ENCODE data around the gene USH2A.

Gene USH2A

GRCh38 chr1:215765833-215766232, 657.4 kb downstream of the USH2A start:
- no peak for DNase-seq

- DNase-seq = no peak
These were observed 661.8 kb downstream of the USH2A start for GRCh38 chr1:215761446-215761845.

GRCh38 chr1:215754112-215754511, 669.1 kb downstream of the USH2A start:
- DNase-seq = no peak

- no peak for DNase-seq
These were observed 673.8 kb downstream of the USH2A start for GRCh38 chr1:215749414-215749813.

DNA sequence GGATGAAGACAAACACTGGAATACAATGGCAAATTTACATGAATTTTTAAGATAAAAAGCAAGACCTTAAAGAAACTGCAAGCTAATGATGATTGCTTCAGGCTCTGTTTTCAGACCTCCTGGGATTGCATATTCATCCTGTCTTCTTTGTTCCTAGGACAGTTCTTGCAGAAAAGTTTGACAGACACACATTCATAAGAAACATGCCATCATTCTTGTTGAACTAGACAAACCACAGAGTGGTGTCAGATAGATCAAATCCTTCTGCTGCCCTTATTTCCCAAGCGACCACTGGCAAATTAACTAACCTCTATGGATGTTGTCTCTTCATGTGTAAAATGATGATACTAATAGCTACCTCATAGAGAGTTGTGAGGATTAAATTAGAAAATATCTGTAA, 674.8 kb downstream of the USH2A start:
- no peak for DNase-seq

GRCh38 chr1:215744419-215744818, 678.8 kb downstream of the USH2A start:
- no peak for DNase-seq

GRCh38 chr1:215739025-215739424, 684.2 kb downstream of the USH2A start:
- DNase-seq = no peak

GRCh38 chr1:215731699-215732098, 691.5 kb downstream of the USH2A start:
- DNase-seq = no peak

- DNase-seq = no peak
These were observed 692.6 kb downstream of the USH2A start for GRCh38 chr1:215730600-215730999.

- DNase-seq = no peak
These were observed 695.1 kb downstream of the USH2A start for GRCh38 chr1:215728169-215728568.

DNA sequence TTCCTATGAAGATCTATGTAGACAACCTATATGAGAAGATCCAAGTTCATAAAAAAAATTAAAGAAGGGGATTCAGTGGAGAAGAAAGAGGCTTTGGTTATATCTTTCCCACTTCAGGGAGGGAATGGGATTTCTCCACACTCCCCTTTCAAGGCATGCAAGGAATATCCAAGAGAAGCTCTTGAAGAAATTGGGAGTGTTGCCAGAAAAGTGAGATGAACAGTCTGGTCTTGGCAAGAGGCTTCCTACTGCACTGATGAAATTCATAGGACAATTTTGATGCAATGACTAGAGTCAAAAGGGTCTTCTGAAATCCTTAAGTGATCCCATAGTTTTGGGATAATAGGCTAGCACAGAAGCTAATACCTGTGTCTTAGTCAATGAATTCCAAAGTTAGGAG, 703.1 kb downstream of the USH2A start:
- no peak for DNase-seq

DNA sequence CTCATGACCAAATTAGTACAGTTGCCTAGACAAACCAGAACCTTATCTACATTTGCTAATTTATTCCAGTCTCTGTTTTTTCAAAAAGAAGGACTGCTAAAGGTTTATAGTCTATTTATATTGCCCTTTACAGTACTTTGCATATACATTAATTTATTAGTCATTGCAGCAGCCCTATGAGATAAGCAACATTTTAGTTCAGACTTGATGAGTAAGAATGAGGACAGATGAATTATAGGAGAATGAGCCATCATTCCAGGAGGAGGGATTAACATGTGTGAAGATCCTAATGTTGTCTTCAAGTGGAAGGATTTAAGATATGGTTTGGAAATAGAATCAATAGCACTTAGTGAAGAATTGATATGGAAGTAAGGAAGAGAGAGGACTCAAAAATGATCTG, 703.7 kb downstream of the USH2A start:
- DNase-seq = no peak

DNA sequence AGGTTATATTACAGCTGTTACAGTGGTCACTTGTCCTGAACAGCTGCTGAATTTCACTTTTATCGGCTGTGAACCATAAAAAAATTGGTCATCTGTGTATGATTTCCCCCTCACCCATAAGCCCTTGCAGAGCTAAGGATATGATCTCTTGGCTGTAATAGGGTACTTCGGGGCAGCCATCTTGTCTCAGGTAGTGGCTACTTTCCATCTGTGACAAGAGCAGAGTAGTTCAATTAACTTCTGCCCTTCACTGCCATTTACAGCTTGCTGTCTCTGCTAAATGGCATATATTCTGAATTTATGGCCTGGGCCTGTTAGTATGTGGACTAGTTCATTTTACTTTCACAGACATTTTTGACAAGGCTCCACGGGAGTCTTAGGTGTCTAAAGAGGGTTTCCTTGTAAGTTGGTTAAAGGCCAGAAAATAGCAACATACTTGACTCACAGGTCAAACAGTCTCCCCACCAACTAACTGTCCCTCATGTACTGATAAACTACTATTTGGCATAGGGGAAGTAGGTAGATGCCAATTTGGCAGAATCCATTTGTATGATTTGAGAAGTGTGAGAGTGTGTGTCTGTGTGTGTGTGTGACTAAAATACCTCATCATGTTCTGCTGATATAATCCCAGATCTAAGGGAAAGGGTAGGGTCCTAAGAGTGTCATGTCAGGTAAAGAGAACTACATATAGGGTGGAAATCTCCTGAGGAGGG, 704.5 kb downstream of the USH2A start:
- DNase-seq = no peak

GRCh38 chr1:215717677-215718426, 705.4 kb downstream of the USH2A start:
- DNase-seq = no peak

DNA sequence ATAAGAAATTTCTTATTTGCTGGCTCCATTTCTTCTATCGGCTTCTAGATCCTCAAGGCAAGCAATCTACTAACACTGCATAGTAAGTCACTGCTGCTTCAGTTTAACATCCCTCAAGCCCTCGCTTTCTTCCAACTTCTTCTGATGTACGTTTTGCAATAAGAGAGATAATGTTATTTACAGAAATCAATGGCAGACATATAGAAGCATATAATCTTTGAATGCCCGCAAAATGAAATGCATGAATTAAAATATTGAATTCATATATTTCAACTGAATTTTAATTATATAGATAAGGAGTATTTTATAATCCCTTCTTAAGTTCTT, 712.4 kb downstream of the USH2A start:
- no peak for DNase-seq

GRCh38 chr1:215710036-215710898, 713.0 kb downstream of the USH2A start:
- DNase-seq = peak; percentile 67

DNA sequence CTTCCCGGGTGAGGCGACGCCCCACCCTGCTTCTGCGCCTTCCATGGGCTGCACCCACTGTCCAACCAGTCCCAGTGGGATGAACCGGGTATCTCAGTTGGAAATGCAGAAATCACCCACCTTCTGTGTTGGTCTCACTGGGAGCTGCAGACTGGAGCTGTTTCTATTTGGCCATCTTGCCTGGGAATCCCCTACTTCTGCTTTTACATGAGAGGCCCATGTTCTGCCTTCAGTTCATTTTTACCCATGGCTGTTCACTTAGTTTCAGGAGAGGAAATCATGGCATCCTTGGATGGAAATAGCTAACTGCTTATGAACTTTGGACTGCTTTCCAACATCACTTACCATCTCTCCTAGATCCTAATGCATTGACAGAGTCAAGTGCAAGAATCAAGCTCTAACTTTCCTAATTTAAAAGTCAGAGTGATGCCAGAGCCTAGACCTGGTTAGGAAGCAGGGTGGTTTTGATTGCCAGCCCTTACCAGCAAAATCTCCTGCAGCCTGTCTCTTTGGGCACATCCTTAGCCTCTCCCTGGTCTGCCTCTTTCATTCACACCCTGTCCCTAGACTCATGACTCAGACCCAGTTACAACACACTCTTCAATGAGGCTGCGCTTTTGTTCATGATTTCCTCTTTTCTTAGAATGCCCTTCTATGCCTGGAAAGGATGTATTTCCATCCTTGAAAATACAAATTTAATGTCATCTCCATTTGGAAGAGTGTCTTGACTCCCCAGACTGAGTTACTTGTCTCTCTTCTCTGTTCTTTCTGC, 719.0 kb downstream of the USH2A start:
- no peak for DNase-seq

GRCh38 chr1:215682232-215682631, 741.0 kb downstream of the USH2A start:
- peak; percentile 8 for DNase-seq

DNA sequence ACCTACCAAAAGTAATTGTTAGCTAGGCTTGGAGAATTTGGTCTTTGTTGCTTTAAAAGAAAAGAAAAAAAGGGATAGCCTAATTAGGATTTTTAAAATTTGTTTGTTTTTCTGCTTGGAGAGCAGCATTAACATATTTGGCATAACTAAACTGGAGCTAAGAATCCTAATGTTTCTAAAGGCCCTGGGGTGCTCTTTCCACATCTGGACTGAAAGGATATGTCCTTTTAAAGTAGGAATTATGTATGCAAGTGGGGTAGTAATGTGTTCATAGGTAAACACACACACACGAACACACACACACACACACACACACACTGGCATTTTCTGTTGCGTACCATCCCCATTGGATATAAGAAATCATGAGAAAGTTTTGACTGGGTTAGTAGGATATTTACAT, 742.2 kb downstream of the USH2A start:
- DNase-seq = no peak

- DNase-seq = no peak
These were observed 744.0 kb downstream of the USH2A start for GRCh38 chr1:215679231-215679630.

DNA sequence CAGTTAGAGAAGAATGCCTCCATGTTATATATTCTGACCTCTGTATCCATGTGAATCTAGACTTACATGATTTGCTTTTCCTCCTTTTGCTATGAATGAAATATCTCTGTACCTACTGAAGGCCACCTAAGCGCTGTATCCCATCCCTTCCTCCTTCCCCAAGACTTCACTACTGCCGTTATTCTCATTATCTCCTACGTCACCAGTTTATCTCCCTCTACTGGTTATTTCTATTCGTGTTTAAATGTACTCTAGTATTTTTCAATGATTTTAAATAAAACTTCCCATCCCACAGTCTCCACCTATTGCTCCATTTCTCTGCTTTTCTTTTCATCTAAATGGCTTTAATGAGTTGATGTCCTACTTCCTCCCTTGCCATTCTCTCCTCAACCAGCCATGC, 746.1 kb downstream of the USH2A start:
- no peak for DNase-seq

GRCh38 chr1:215673943-215674342, 749.3 kb downstream of the USH2A start:
- no peak for DNase-seq

GRCh38 chr1:215672482-215672881, 750.8 kb downstream of the USH2A start:
- DNase-seq = no peak
